NCI-H524 treated with DMSO at 0.1 percent for 48 hours (cell line): ENCODE measurements around the gene TDRD6.
"Not testable (repeated sequence)": the region's sequence is repeated elsewhere in the genome, so short reads cannot be mapped to it uniquely, and the experiment has no call there.

Experiments used
- DNase-seq: peaks from one replicate; lab custom pipeline; 2025; lab: John Stamatoyannopoulos, UW

TDRD6 gene, protein sequence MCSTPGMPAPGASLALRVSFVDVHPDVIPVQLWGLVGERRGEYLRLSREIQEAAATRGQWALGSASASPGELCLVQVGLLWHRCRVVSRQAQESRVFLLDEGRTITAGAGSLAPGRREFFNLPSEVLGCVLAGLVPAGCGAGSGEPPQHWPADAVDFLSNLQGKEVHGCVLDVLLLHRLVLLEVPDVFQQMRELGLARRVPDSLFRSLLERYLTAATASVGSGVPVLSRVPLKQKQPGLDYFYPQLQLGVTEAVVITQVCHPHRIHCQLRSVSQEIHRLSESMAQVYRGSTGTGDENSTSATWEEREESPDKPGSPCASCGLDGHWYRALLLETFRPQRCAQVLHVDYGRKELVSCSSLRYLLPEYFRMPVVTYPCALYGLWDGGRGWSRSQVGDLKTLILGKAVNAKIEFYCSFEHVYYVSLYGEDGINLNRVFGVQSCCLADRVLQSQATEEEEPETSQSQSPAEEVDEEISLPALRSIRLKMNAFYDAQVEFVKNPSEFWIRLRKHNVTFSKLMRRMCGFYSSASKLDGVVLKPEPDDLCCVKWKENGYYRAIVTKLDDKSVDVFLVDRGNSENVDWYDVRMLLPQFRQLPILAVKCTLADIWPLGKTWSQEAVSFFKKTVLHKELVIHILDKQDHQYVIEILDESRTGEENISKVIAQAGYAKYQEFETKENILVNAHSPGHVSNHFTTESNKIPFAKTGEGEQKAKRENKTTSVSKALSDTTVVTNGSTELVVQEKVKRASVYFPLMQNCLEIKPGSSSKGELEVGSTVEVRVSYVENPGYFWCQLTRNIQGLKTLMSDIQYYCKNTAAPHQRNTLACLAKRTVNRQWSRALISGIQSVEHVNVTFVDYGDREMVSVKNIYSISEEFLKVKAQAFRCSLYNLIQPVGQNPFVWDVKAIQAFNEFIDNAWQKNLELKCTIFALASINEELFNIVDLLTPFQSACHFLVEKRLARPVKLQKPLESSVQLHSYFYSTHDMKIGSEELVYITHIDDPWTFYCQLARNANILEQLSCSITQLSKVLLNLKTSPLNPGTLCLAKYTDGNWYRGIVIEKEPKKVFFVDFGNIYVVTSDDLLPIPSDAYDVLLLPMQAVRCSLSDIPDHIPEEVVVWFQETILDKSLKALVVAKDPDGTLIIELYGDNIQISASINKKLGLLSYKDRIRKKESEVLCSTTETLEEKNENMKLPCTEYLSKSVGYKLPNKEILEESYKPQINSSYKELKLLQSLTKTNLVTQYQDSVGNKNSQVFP (N-terminal part only)

DNA sequence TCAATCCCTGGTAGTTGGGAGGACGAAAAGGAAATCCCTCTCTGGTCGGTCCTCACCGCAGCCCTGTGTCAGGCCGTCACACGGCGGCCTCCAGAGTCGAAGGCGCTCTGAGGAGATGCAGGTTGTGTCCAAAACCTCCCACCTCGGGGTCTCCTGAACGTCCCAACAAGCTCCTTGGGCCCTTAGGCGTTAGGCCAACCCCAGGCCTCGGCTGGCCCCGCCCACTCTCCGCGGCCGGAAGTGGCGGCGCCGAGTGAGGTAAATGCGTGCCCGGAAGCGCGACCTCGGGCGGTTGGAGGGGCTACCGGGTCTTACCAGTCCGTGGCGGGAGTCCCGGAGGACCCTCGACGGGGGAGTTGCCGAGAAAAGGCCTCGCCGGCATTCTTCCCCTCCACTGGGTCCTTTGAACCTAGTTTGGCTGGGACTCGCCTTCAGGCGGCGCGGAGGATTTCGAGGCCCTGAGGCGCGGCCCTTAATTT lies at the start of gene TDRD6:
TDRD6 (plus strand) TSS at position 267 of the 479 bp plus-strand sequence. CDS start 244 bp downstream, outside the sequence.
- DNase-seq, result no peak

DNA sequence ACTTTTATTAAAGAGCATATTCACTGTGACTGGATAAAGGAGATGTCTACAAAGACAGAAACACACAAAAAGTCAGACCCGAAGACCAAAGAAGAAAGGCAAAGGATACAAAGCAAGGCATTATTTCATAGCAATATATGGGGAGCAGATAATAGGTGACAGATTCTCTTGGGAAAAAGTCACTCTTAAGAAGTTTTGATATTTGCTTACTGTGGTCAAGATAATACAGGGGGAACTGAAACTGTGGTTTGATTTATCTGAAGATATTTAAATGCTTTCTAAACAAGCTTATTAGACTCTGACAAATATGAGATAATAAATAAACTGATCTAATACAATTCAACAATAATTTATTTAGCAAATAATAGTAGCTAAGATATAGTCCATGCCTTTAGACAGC lies 49.8 kb upstream of the TDRD6 start:
- no peak for DNase-seq

DNA sequence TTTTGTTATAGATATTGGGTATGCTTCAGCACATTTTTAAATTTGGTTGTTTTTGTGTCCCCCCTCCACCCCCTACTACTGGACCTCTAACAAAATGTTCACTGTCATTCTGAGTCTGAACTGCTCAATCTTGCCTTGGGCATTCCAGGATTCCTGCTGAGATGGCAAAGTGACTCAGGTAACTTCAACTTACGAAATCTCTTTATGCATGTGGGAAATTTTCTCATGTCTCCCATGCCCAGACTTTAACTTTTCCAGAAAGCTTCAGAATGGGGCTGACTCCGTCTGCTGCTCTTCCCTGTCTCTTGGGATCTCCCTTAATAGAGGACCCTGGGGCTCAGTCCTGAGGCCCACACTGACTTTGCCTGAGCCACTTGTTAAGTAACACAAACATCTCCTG lies 49.0 kb upstream of the TDRD6 start:
- DNase-seq, result no peak

DNA sequence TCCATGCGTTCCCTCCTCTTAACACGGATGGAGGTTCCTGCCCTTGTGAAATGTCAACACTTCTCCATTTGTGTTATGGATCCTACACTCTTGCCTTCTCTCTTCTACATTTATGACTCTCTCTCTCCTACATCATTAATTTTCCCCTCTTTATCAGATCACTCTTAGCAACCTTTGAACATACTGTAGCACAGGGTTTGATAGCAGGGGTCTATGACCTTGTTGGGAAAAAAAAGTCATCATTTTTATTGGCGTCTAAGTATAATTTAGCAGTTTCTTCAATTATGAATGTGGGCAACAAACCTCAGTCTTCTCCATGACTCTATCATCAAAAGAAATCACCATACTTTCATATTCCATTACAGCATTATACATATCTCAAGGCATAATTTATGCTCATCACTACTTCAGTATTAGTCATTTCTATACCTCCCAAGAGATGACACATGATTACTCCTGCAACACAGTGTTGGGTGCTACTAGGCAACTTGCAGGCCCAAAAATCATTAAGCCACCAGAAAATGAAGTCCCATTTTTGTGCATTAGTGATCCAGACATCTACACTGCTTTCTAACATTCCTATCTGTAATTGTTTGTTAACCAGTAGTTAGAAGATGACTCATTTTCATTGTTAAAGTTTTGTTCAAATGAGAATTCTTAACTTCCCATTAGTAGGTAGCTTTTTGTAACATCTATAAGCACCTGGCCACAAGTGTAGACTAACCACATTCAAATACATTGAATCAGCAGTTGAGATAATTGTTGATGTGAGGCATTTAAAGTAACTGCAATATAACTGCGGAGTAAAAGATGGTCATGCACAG lies 44.5 kb upstream of the TDRD6 start:
- DNase-seq, result no peak

DNA sequence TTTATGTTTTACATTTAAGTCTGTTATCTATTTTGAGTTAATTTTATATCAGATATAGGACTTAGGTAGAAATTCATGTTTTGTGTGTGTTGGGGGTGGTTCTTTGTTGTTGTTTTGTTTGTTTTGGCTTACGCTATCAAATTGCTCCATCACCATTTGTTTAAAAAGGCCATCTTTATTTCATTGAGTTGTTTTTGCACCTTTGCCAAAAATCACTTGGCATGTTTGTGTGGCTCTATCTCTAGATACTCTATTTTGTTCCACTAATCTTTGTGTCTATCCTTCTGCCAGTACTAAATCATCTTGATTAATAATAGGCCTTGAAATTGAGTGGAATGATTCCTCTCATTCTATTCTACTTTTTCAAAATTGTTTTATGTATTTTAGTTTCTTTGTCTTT lies 42.4 kb upstream of the TDRD6 start:
- no peak for DNase-seq

DNA sequence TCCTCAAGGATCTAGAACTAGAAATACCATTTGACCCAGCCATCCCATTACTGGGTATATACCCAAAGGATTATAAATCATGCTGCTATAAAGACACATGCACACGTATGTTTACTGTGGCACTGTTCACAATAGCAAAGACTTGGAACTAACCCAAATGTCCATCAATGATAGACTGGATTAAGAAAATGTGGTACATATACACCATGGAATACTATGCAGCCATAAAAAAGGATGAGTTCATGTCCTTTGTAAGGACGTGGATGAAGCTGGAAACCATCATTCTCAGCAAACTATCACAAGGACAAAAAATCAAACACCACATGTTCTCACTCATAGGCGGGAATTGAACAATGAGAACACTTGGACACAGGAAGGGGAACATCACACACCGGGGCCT lies 39.6 kb upstream of the TDRD6 start:
- not testable (repeated sequence) for DNase-seq

DNA sequence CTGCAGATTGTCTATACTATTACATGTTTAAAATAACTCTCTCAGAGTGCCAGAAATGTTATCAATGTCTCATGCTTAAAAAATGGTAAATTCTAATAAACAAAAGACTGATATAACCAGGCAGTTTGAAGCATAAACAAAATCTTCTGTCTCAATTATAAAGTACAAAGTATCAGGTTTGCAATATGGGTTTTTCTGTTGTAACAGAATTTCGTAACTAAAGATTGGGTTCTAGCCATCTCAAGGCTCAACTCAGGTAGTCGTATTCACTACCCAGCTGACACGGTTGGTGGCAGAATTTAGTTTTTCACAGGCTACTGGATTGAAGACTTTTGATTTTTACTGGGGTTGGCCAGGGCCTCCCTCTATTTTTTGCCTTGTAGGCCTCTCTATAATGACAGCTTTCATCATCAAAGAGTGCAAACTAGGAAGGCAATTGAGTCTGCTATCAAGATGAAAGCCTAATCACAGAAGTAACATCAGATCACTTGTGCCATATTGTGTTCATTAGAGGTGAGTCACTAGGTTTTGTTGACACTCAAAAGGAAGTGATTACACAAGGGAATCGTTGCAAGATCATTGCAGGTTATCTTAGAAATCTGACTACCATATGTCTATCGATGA lies 38.7 kb upstream of the TDRD6 start:
- no peak for DNase-seq

DNA sequence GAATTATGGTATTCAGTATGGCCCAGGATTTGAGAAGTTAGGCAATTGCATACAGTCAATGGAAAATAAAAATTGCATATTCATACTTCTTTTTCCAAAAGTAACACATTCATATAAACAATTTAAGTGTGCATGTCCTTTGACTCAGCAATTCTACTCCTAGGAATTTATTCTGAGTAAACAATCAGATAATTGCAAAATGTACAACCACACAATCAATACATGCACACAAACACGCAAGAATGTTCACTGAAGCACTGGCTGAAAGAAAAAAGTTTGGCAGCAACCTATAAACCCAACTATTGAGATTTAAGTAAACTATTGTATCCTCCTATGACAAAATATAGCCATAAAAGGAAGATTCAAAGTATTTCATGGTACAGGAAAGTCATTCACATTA lies 36.7 kb upstream of the TDRD6 start:
- no peak for DNase-seq

DNA sequence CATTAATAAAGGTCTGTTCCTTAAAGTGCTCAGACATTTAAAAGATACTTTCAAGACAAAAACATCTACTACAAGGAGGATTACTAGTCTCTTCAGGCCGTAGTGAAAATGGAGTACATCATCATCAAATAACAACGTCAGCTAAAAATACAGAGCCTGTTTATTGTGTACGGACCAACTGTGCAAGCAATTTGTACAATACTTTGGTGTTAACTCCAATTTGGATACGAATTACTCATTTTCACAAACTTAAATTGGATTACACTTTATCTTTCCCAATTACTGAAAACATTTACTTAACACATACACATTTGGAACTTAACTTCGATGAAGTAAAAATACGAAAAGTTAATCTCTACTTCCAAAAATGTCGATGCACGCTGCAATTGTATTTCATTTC lies 35.9 kb upstream of the TDRD6 start:
- no peak for DNase-seq

DNA sequence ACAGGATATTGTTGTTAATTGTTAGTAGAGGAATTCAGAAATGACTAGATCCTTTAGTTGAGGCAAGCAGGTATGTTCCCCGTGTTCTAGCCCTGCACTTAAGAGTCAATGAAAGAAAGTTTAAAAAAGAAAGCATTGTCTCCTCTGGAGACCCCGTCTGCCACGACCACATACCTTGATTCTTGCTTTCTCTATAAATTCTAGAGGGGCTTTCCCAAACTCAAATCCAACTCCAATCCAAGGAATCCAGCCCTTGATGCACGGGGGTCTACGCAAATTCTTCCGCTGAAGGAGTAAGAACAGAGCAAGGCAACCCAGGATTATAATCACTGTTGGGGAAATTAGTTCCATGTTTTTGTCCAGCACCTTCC lies 35.5 kb upstream of the TDRD6 start:
- no peak for DNase-seq

DNA sequence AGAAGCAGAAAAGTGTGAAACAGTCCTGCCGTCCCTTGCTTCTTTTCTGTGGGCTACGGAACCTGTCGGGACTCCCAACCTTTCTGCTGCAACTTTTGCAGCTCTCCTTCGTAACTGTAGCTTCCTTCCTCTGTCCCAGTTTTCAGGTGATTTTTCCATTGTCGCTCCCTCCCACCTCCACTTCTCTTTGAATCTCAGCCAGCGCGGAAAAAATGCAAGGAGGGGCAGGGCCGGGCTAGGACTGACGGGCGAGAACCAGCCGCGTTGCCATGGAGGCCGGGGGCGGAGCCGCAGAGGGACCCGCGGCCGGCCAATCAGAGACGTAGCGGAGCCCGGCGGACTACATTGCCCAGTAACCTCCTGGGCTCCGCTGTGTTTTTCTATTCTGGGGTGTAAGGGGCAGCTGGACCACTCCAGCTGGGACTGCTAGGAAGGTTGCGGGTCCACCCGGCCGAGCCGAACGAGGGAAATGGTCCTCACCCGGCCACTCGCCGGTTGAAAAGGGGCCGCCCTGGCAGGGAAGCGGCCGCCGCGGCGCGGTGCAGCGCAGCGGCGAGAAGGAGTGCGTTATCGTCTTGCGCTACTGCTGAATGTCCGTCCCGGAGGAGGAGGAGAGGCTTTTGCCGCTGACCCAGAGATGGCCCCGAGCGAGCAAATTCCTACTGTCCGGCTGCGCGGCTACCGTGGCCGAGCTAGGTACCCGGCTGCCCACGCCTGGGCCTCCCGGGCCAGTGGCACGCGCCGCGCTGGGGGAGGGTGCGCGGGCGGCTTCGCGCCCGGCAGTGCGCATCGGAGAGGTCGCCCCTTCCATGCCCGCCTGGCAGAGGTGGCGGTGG lies 34.9 kb upstream of the TDRD6 start, which contains the start of the genes CYP39A1 and SLC25A27:
CYP39A1 (minus strand) TSS at position 216 of the 836 bp plus-strand sequence. CDS start 236 bp downstream, outside the sequence.
SLC25A27 (plus strand) TSS at position 373 of the 836 bp plus-strand sequence; CDS start at position 591, 218 bp downstream.
- DNase-seq, result peak; percentile 64

DNA sequence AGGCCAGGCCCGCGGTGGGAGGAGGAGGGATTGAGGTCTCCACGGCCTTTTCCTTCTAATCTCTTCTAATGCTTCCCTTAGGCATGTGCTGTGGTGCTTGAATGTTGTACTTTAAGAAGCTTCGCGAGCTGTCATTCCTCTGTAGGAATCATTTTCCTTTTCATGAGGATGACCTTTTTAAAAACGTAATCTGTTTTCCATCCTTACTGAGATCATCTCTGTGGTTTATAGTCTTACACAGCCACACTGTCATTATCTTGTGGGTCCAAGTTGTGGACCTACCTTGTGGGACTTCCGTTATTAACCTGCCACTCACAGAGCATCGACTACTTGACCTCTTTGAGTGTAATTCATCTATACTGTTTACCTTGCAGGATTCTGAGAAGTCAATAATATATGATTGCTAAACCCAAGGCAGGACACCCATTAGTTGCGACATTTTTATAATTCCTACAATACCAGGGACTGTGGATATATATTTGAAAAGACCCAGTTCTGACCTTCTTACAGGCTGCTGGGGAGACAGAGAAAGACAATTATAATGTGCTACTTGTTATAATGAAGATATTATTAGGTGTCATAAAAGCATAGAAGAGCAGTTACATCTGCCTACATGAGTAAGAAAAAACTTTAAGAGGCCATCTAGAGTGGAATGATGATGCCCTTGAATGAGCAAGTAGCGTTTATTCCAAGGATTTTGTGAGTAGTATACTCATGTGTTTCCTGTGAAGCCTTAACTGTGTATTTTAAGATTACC lies 34.1 kb upstream of the TDRD6 start:
- no peak for DNase-seq

DNA sequence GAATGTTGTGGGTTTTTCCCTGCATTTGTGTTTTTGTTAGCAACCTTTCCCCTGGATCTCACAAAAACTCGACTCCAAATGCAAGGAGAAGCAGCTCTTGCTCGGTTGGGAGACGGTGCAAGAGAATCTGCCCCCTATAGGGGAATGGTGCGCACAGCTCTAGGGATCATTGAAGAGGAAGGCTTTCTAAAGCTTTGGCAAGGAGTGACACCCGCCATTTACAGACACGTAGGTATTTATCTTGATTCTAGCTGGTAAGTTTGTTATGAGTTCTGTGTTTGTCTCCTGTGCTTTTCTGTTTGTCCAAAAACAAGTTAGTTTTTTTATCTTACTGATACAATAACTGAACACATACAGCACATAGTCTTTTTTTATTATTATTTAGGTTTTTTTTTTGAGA lies 31.9 kb upstream of the TDRD6 start:
- no peak for DNase-seq

DNA sequence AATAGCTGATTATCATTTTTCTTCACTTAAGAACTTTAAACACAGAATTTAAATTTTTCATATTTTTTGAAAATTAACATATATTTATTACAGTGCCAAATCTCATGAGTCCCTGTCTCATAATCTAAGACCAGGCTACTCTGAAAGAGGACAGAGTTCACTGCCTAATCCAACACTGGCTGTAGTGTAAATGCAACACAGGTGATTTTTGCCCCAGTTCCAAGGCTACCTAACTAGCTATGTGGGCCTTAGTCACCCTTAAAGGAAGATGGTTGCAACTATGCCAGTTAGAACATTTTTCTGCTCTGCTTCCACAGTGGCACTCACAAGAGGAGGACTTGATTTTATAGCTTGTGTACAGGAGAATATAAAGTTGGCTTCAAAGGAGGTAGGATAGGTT lies 30.0 kb upstream of the TDRD6 start:
- no peak for DNase-seq

DNA sequence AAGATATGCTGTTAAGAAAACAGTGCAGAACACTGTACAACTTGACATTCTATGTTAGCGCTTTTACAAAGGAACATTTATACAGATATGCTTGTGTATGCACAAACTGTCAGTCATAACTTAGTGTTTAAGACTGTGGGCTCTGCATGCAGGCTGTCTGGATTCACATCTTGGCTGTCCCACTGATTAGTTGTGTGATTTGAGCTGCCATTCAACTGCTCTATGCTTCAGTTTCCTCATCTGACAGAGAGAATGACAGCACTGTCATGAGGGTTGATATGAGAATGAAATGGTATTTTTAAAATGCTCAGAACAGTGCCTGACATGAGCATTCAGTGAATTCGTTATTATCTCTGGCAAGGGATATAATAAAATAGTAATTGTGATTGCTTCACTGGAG lies 26.2 kb upstream of the TDRD6 start:
- DNase-seq, result no peak

DNA sequence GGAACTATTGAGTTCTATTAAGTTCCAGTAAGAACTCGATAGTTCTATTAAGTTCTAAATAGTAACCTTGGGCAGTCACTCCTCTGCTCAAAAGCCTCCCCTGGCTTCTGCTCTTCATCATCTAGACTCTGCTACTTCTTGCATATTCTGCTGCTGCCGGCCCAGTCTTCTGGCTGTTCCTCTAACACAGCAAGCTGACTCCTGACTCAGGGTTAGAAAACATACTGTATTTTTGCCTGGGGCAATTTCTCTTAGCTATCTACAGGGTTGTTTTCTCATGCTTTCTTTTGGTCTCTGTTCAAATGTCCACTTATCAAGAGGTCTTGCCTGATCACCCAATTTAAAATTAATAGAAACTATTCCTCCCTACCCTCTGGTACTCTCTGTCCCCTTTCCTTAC lies 20.3 kb upstream of the TDRD6 start:
- DNase-seq, result no peak

DNA sequence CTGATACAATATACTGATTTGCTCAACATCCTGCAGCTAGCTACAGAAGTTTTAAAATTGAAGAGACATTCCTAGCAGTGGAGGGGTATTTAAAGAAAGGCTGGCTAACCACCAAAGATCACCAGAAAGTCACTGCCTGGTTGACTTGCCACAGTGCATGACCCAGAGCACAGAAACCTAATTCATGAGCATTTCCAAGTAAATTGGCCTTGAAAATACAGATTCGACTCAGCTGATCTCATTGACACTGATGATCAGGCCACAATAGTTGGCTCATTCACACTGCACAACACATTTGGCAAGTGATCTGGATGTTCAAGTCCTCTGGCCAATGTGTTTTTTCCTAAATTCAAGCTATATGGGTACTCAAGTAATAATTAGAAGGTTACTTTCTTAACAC lies 13.3 kb upstream of the TDRD6 start:
- DNase-seq, result no peak

DNA sequence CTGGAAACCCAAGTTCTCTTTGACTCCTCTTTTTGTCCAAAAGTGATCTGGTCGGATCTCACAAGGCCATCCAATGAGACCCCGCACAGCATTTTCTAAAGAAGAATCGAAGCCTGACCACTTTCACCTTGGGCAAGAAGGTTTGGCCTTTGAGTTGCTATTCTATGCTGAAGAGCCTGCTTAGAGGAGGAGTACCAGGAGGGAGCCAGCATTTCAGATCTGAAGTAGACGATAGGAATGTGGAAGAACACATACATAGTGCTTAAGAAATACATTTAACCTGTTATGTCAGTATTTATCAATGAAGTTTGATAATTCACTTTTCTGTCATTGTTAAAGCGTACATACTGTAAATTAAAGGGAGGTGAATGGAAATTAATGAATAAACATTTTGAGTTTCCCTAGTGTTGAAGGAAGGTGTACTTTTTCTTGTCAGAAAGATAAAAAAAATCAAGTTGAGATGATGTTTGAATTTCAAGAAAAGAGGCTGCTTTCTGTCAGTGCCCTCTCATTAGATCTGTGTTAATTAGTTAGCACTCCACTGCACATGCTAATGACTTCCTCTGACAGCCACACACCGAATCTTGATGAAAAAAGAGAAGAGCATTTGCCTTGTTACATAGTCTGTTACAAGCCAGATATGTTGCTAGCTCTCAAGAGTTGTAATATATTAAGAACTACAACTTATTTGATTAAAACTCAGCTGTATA lies 10.9 kb upstream of the TDRD6 start:
- DNase-seq, result no peak
